Raji (cell line): ENCODE measurements around the gene TSPAN3.

Source experiments
- POLR2A ChIP-seq: IDR thresholded peaks from 2 replicates; pipeline ENCODE4 v1.6.1; 2011; ENCODE audit warnings: low read depth, low read length, control low read depth; ENCODE audit not compliant: insufficient read depth

The TSPAN3 gene

DNA sequence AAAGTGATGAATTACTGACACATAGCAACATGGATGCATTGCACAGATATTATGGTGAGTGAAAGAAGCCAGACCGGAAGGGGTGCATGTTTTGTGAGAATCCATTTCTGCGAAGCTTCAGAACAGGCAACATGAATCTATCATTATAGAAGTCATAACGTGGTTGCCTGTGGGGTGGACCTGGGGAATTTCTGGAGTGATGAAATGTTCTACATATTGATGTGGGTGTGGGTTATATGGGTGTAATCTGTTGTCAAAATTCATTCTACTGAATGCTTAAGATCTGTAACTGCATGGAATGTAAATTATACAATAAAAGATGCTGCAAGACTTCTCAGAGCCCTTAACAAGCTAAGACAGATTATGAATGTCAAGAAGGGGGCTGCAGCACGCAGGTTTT, 25.2 kb upstream of the TSPAN3 start:
- no peak for TF ChIP-seq POLR2A

DNA sequence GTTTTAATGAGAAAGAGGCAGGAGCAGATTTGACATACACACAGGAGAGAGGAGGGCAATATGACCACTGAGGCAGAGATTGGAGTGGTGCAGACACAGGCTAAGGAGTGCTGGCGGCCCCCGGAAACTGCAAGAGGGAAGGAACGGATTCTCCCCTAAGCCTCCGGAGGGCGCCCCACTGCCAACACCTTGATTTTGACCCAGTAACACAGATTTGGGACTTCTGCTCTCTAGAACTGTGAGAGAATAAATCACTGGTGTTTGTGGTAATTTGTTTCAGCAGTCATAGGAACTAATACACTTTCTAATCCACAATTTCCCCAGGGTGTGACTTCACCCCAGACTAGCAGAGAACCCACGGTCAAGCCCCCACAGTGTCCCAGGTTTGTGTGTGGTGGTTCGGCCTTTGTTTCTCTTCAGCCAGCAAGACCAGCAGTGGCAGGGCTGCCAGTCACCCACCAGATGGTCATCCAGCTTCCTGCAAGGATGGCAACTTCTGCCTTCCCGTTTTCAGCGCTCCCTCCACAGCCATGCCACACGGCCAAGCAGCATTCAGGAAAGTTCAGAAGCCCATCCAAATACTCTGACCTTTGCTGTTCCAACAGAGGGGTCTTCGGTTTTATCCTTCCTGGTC, 23.6 kb upstream of the TSPAN3 start:
- TF ChIP-seq POLR2A = no peak

DNA sequence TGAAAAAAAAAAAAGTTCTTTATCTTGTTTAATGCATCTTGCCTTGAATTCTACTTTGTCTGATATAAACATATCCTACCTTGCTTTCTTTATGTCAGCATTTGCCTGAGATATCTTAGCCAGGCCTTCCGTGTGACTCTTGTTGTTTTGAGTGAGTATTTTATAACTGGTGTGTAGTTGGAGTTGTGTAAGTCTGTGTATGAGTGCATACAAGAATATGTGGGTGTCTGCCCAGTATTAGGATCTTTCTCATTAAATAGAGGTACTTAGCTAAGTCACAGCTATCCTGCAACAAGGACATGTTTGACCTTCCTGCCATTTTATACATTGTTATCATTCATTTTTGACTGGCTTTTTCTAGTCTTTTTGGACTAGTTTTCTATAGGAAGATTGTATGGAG, 22.5 kb upstream of the TSPAN3 start:
- no peak for TF ChIP-seq POLR2A

DNA sequence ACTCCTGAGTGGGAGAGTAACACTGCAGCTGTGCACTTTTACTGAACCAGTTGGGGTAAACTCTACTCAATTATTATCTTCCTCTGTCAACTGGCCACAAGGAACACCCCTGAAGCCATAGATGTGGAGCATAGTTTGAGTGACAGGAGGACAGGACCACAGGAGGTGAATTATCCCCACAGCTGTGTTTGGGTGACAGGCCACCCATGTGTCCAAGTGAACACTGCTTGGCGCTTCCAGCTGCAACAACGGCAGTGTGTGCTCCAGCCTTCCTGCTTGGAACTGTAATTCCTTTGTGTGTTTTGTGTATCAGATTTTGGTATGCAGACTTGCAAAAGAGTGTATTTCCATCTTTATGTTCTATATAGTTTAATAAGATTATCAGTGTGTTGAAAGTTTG, 20.2 kb upstream of the TSPAN3 start:
- TF ChIP-seq POLR2A = no peak

DNA sequence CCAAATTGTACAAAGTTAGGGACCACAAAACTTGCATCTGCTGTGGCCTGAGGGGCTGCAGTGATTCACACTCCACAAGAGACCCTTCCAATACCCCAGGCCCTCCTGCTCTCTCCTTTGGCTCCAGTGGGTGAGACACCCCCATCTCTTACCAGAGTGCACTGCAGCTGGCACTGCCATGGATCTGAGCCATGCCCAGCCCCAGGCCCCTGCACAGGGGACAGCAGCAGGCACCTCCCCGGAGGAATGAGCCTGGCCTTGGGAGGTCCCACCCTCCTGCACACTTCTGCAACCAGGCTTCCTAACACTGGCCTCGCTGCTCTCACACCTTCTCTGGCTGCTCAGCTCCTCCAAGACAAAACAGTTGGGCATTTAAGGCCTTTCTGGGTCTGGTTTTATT, 16.3 kb upstream of the TSPAN3 start:
- TF ChIP-seq POLR2A = no peak

DNA sequence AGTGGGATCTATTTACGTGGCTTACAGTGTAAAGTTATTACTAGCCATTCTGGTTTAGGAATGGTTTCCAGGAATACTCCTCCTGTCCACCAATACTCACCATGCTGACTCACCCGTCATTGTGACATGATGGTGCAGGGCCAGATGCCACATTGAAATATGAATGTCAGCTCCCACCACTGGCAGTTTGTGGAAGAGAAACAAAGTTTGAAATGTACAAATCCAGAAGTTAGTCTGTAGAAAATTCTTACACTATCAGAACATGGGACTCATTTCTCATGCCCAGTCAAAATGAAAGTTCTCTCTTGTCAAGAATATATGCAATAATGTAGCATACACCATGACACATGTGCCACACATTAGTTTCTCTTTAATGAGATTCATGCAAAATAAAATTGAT, 14.4 kb upstream of the TSPAN3 start:
- no peak for TF ChIP-seq POLR2A

DNA sequence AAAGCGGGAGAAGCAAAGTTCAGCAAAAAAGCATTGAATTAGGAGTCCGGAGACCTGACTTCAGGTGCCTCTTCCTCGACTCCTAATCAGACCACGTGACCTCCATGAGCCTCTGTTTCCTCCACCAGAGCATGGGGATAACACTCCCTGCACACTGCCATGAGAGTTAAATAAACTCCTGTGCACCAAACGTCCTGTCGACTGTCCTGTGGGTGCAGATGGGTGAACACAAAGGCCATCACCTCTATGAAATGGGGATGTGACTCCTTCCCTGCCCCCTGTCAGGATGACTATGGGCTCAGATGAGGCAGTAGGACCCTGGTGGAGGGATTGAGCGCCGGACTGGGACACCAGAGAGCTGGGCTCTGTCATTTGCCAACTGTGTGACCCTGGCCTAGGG, 13.5 kb upstream of the TSPAN3 start:
- TF ChIP-seq POLR2A = no peak

DNA sequence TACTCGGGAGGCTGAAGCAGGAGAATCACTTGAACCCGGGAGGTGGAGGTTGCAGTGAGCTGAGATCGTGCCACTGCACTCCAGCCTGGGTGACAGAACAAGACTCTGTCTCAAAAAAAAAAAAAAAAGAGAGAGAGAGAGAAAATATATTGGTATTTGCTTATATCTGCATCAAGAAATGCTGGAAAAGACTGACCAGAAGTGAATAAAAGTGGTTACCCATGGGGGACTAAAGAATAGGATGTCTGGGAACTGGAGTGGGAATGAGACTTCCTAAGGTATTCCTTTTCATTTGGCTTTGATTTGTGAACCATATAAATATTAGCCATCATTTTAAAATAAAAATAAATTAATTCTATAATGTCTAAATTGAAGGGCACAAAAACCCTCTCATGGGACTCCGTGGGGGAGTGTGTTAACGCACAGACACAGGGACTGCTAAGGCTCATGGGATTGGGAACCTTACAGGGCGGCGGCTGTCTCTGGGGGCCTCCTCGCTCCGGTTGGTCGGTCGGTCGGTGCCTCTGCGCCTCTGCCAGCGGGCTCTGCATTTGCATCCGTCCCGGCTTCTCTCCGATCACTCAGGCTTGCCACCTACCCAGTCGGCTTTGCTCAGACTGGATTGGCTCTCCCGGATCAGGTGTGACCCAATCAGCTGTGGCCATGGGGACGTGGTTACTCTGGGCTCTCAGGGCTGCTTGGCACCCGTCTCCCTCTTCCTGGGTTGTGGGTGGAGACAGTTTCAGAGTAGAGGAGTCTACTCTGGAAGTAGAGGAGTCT, 12.7 kb upstream of the TSPAN3 start:
- 0 out of 2 replicates have a peak, but pooled peaks have one; percentile 27 for TF ChIP-seq POLR2A

DNA sequence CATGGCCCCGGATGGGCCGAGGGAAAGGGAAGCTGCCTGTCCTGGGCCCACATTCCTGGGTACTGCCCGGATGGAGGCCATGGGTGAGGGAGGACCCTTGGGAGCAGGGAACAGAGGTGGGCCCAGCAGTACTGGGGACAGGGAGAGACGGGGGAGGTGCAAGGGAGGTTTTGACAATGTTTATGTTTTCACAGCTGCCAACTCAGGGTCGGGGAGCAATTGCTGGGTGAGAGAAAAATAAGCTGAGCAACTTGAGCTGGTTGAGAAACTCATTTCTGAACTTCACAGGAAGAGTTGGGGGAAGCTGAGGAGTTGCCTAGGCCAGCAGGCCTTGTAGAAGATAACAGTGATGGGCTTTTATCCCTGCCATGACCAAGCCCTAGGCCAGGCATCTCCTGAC, 11.1 kb upstream of the TSPAN3 start:
- TF ChIP-seq POLR2A = no peak

DNA sequence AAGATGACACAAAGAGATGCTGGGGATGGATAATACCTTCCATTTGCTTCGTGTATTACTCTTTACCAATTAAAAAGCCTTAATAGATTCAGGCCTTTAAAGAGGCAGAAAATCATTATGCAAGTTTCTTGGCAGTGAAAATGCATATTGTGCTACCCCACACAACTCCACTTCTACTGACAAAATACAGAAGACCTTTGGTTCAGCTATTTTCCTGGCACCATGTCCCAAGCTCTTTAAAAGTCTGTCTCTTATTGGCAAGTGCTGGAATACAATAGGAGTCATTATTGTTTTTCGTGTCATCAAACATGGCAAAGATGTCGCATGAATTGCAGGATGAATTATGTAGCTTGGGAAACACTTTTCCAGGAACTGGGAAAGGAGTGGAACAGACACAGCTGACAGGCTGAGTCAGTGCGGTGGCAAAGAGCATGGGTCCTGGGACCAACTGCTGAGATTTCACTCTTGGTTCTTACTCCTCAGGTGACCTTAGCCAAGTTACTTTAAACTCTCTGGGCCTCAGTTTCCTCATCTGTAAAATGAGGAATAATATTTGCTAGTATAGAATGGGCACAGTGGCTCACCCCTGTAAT, 5.5 kb upstream of the TSPAN3 start:
- no peak for TF ChIP-seq POLR2A

DNA sequence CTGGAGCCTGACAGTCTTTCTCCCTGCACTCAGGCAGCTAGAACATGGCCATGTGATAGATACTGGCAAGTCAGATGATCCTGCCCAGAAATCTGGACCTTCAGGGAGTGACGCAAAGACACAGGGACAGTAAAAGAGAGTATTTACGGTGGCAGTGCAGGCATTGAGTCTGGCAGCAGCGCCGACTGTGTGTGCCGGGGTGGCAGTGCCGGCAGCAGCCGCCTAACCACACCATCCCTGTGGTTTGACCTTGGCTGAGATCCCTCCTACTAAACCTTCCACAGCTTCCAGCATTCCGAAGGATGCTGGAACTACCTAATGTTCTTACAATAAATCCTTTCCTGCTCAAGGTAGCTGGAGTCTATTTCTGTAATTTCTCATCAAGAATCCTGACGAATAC, 4.6 kb upstream of the TSPAN3 start:
- TF ChIP-seq POLR2A = no peak

DNA sequence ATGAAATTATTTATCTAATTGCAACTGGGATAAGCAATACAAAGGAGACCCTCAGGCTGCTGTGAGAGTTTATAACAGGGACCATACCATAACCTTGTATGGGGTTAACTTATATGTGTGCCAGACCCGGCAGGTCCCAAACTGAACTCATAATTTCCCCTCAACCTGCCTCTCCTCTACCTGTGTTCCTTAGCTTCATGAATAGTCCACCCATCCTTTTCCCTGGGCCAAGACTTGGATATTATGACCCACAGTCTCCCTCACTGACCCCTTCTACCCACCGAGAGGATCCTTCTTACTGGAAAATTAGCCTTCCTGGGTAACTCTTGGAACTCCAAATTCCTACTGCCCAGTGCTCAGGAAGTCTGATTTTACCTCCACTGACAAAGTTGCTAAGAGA, 3.4 kb upstream of the TSPAN3 start:
- TF ChIP-seq POLR2A = no peak

DNA sequence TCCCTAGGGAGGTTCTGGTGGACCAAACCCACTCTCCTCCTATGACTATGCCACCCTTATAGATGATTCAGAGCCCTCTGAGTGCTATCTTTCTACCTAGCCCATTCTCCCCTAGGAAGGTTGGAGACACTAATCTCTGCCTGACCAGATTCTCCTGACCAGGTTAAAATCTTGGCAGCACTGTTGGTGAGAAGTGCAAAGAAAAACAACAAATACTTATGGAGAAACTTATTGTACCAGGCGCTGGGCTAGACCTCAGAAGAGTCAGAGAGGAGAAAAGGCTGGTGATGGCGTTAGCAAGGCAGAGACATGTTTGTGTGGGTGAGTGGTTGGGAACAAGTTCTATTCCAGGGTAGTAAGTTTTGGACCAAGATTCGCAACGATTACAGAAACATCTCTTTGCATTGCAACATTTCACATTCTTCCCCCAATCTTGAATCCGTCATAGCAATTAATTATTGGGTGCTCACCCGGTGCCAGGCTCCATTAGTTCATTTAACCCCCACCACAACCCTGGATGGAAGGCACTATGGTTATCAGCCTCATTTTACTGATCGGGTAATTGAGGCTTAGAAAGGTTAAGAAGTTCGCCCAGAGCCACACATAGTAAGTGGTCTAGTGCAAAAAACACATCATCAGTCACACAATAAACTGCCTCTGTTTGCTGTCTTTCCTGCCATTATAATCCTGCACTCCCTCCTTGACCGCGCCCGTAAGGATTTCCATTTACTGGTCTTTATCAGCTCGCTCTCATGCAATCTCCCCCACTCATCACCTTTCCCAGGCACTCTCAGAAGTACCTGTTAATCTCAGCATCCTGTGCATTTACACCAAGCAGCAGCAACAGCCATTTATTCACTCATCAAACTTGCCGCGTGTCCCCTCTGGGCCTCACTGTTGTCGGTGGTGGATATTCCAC, 655 bp upstream of the TSPAN3 start:
- no peak for TF ChIP-seq POLR2A

DNA sequence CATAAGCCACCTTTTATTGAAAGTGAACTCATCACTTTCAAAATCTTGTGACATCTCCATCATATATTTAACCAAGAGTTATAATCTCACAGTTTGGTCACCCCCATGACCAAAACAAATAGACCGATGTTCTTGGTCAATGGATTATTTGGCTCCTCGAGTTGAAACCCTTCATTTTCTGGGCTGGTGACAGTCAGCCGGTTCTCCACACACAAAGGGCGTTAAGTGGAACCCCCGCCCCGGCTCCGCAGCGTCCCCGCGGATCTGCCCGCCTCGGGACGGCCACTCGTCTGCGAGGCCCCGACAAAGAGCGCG, 772 bp downstream of the TSPAN3 start:
- no peak for TF ChIP-seq POLR2A

DNA sequence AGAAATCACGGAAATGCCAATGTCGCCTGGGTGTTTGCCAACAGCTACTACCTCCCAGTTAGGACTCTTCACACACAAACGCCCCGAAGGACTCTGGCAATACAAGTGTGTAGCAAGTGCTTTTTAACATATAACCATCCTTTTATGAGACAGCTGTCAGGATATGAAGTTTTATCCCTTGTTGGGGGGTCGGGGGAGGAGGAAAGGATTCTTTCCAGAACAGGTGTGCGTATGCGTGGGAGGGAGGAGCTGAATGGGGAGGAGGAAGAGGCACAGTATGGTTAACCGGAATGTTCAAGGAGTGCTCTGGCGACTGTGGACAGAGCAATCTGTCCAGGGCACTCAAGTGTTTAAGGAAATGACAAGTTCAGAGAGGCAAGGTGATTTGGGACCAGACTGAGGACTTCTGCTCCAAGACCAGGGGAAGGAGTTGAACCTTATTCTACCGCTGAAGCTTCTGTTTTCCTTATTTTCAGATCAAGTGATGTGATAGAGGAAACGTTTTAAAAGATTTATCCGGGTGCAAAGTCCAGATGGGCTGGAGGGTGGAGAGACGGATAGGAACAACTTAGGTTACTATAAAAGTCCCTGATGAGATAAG, 1.3 kb downstream of the TSPAN3 start:
- TF ChIP-seq POLR2A = no peak

DNA sequence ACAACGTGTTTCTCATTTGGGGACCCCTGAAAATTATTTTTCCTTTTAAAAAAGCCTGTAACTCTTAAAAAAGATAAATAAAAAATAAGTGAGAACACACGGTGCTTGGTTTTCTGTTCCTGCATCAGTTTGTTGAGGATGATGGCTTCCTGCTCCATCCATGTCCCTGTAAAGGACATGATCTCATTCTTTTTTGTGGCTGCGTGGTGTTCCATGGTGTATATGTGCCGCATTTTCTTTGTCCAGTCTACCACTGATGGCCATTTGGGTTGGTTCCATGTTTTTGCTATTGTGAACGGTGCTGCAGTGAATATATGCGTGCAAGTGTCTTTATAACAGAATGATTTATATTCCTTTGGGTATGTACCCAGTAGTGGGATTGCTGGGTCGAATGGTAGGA, 2.3 kb downstream of the TSPAN3 start:
- no peak for TF ChIP-seq POLR2A
